GM18873 (cell line): ENCODE data around the gene EXOC3.

Experiments
- ATAC-seq: cut with Tn5 transposase; IDR thresholded peaks from one replicate; pipeline ENCODE4 v1.9.1; 2021; ENCODE audit warnings: mild to moderate bottlenecking, moderate library complexity, moderate number of reproducible peaks; ENCODE audit not compliant: unreplicated experiment, low FRiP score

Gene EXOC3

DNA sequence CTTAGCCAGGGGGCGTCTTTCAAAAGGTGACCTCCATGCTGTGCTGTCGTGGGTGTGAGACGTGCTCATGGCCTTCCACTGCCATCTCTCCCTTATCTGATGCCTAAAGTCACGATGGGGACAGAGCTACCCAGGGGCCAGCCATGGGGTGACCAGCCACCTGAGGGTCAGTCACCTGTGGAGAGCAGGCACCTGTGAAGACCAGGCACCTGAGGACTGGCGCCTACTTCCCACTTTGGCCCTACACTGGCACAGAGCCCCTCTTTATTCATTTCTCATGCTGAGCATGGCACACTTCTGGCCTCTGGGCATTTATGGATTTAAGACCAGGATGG lies 6.4 kb upstream of the EXOC3 start:
- ATAC-seq: no peak

DNA sequence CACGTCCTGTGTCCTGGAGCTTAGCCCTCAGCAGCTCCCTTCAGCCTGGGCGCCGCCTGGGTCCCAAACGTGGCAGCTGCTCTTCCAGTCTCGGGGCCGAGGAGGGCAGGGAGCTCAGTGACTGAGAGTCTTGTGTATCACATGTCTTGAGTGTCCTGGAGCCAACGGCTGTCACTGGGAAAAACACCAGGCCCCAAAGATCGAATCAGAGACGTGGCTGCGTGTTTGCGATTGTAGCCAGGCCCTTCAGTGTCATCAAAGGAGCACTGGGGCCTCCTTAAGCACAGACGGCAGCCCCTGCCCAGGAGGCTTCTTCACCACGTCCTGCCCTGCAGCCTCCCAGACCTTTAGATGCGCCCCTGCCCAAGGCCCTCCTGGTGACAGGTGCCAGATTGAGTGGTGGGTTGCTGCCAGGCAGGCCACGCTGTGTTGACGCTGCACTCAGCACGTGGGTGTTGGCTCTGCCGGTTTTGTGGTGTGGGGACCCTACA lies 5.7 kb upstream of the EXOC3 start:
- ATAC-seq: no peak

DNA sequence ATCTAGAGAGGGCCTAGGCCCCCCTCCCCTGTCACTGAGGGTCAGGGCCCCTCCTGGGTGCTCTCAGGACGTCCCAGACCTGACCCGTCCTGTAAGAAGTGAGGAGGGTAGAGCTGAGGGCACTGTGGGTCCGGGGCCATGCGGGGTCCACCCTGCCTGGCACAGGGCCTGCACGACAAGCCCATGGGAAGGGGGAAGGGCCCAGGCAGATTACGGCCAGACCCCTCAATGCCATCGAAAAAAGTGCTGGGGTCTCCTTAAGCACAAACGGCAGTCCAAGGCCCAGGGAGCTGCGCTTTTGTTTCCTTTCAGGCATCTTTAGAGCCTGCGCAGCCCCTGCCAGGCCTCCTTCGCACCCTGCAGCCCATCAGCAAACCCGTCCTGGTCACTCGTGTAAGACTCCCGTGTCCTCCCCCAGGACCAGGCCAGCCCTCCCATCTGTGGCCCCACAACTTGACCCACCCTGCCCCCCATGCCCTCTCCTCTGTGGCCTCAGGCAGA lies 4.4 kb upstream of the EXOC3 start:
- ATAC-seq: no peak

DNA sequence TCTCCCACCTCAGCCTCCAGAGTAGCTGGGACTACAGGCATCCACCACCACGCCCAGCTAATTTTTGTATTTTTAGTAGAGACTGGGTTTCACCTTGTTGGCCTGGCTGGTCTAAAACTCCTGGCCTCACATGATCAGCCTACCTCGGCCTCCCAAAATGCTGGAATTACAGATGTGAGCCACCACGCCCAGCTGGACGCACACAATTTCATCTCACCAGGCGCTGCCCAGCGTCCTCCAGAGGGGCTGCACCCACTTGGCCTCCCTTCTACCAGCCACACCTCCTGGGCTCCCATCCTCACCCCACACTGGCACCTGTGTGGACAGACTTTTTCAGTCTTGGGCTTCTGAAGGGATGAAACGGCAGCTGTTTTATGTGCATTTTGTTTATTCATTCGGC lies 3.8 kb upstream of the EXOC3 start:
- ATAC-seq: no peak

DNA sequence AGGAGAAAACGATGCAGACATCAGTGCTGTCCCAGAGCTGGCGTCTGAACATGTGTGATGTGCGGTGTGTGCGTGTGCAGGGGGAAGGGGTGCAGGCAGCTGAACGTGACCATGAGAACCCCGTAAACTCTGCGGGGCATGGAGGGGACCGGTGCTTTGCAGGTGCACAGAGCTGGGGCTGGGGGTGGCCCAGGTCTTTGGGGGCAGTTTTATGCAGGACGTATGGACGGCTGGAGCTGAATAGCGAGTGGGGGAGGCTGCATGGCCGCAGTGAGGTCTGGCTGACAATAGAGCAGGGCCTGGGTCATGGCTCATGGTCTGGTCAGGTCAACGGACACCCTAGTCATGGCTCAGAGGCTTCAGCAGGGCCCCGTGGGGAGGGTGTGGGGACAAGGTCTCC lies 3.3 kb upstream of the EXOC3 start:
- ATAC-seq: no peak

DNA sequence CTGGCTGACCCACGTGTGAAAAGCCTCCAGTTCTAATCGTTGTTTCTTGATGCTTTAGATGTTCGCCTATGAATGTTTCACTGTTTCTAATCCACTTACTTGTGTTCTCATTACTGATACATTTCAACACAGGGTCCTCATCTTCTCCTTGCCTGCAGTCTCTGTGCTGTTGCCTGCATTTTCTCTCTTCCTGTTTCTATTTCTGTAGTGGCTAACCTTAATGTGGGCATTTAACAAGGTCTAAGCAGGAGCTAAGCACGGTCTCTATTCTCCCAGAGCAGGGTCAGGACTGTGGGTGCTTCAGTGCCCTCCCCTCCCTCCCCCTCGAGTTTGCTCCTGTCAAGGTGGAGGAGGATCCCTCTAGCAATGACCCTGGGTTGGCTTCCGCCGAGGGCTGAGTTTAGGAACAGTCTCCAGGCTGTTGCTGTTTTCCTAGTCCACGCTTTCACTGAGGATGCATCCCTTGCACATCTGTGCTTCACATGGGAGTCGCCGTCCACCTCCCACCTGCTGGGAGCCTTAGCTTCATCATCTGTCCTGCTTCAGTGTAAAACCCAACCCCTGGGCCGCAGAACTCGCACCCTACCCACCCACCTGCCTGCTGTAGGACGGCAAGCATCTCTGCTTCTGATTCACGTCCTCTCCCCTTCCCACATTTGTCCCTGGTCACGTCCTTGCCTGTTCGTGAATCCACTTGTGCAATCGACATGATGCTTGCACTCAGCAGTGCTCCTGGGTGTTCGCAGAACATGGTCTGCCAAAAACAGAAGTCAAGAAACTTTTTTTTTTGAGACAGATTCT lies 2.4 kb upstream of the EXOC3 start:
- ATAC-seq: no peak

DNA sequence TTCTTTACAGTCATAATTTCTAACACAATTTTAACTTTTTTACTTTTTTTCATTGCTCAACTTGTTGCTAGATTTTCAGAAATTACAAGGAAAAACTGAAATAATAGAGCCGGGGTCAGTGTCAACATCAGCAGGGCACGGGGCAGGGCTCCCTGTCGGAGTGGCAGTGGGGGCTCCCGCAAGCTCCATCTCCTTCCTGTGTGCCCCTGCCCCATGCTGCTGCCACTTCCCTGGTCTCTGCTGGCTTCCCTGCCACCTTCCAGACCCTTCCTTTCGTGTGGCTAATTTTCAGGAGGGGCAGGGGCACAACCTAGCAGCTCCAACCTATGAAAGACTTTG lies 1.0 kb upstream of the EXOC3 start:
- ATAC-seq: no peak

DNA sequence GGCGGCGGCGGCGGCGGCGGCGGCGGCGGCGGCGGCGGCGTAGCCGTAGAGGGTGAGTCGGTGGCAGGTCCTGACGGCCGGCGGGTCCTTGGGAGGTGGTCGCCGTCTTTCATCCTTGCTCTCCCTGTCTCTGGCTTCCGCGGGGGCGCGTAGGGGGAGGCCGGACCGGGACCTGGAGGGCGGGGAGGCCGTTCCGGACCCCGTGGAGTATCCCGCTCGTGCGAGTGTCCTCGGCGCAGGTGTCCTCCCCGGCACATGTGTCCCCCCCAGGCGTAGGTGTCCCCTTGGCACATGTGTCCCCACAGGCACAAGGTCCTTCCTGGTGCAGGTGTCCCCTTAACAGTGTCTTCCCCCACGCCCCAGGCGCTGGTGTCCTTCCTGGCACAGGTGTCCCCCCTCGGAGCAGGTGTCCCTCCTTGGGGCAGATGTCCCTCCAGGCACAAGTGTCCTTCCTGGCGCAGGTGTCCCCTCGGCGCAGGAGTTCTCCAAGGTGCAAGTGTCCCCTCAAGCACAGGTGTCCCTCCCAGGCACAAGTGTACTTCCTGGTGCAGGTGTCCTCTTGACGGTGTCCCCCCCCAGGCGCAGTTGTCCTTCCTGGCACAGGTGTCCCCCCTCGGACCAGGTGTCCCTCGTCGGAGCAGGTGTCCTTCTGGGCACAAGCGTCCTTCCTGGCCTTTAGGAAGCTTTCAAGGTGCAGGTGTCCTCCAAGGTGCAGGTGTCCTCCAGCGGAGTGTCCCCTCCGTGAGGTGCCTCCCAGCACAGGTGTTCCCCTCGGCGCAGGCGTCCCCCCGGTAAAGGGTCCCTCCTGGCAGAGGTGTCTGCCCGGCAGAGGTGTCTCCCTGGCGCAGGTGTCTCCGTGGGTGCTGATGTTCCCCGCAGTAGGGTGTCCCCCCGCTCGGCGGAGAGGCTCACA lies 519 bp downstream of the EXOC3 start:
- peak; percentile 9 for ATAC-seq

DNA sequence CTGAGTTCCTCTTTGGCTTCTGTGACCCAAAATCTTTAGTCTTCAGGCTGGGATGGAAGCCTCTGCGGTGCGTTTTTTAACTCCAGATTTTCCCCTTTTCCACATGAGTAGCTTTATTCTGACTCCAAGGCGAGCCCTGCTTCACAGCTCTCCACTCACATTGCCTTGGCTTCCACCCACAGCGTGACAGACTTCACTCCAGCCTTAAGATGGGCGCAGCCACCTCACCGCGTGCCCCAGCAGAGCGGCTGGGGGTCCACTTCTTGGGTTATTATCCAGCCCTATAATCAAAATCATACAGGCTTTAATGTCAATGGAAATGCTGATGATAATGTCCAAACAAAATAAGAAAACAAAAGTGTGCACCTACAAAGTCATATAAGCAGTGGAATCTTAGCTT lies 1.2 kb downstream of the EXOC3 start:
- no peak for ATAC-seq

DNA sequence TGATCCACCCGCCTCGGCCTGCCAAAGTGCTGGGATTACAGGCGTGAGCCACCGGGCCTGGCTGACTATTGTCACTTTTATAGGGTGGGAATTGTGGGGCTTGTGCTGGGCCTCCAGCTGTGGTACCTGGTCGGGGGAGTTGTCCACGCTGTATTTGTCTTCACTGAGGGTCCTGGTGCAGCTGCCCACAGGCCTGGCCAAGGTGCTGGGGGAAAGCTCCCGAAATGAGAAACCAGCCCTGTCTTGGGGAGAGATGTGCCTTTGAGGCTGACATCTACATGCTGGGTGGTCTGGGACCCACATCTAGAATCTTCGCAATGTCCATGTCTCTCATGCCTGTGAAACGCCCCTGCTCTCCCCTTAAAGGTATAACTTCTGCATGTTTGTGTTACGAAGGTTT lies 2.6 kb downstream of the EXOC3 start:
- no peak for ATAC-seq

DNA sequence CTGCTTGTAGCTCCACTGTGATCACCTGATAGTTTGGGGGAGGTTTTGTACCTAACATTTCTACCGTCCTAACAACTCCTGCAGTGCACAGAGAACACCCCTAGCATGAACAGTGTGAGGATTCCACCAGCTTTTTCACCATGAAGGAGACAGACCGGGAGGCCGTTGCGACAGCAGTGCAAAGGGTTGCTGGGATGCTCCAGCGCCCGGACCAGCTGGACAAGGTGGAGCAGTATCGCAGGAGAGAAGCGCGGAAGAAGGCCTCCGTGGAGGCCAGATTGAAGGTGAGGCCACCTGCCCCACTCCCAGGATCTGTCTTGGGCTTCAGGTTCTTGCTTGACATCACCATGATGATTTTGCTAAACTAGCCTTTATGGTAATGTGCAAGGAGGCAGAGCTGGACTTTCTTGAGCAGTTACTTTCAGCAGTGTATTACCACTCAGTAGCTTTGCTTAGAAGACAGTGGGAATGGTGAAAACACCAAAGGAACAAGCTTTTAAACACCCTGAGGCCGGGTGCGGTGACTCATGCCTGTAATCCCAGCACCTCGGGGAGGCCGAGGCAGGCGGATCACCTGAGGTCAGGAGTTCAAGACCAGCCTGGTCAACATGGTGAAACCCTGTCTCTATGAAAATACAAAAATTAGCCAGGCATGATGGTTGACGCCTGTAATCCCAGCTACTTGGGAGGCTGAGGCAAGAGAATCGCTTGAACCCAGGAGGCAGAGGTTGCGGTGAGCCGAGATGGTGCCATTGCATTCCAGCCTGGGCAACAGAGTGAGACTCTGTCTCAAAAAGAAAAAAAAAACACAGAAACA lies 3.3 kb downstream of the EXOC3 start:
- no peak for ATAC-seq

DNA sequence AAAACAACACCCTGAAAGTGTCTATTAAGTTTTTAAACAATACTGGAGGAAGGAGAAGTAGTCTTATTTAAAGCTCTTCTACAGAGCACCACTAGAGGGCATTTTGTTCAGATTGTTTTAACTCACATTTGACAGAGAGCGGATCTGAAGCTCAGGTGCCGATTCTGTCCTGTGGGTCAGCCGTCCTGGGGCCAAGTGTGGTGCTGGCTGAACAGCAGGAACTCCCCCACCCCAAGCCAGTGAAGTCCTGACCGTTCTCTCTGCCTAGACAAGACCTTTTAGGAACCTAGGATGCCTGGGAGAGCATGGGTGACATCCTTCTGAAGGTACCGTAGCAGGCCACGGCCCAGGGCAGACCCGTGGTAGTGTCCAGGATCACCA lies 3.9 kb downstream of the EXOC3 start:
- ATAC-seq: no peak

DNA sequence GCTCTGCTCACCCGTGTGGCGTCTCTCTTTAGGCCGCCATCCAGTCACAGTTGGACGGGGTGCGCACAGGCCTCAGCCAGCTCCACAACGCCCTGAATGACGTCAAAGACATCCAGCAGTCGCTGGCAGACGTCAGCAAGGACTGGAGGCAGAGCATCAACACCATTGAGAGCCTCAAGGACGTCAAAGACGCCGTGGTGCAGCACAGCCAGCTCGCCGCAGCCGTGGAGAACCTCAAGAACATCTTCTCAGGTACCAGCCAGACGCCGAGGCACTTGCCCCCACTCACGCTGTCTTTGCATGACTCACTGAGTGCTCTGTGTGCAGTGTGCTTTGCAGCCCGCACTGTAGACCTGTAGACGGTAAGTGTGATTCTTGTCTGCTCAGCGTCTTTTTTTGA lies 4.5 kb downstream of the EXOC3 start:
- no peak for ATAC-seq

DNA sequence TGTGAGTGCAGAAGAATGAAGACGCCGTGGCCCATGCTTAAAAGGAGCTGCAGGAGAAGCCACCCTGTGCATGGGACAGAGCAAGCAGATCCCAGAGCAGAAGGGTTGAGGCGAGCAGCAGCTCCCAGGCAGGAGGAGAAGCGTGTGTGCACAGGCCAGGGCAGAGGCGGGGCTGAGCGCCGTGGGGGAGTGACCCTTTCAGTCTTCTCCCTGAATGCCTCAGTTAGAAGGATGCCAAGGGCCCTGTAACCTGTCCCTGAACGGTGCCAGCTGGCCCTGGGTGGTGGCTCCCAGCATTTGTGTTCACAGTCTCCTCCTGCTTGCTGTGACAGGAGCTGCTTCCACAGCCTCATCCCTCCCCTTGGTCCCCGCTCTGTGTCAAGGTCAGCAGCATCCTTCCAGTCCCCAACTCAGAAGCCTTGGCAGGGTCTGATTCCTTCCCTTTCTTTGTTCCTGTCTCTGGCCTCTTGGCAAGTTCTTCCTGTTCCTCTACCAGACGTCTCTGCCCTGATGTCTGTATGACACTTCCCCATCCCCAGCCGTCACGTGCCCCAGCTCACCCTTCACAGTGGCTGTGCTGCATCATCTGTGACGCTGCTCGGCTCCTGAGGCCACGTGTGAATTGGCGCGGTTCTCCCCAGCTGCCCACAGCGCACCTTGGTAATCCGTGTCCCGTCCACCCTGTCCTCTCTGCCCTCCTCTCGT lies 5.2 kb downstream of the EXOC3 start:
- no peak for ATAC-seq

DNA sequence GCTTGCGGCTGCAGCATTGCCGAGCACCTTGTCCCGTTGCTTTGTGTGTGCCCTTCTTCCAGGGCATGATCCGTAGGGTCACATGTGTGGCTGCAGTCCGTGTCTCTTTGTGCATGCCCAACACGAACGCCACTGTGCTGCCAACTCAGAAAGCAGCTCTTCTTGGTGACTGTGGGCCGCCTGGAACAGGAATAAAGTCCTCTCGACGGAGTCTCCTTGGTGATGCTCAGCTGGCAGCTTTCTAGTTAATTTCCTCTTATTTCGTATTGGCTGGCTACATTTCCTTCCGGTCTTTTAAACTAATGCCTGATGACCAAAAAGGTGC lies 5.8 kb downstream of the EXOC3 start:
- no peak for ATAC-seq

DNA sequence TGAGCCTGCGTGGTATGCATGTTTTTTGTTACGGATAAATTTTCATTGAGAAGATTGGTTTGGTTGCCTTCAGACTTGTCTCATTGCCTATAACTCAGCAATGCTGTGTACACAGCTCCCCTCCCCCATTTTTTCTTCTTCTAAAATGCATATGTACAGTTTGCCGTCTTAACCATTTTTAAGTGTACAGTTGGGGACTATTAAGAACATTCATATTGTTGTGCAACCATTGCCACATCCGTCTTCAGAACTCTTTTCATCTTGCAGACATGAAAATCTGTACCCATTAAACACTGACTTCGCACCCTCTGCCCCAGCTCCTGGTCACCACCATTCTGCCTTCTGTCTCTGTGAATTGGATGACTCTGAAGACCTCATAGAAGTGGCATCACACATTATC lies 6.2 kb downstream of the EXOC3 start:
- no peak for ATAC-seq

DNA sequence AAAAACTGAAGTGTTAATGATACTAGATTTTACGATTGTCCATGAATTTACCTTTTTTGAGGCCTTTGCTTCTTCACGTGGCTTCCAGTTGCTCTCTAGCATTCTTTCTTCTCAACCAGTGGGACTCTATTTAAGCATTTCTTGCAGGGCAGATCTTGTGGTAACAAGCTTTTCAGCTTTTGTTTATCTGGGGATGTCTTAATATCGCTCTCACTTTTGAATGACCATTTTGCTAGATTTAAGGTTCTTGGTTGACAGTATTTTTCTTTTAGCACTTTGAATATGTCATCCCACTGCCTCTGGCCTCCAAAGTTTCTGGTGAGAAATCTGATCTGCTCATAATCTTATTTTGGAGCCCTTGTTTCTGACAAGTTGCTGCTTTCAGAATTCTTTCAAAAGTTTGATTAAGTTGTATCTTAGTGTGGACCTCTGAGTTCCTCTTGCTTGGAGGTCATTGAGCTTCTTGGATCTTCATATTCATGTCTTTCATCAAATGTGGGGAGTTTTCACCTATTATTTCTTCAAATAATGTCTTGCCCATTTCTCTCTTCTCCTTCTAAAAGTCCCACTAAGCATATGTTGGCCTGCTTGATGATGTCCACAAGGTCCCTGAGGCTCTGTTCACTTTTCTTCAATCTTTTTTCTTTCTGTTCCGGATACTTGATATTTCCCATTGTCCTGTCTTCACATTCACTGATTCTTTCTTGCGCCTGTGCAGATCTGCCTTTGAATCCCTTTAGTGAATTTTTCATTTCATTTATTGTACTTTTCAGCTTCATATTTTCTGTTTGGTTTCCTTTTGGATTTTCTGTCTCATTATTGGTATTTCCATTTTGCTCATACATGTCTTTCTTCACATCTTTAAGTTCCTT lies 8.8 kb downstream of the EXOC3 start:
- no peak for ATAC-seq

DNA sequence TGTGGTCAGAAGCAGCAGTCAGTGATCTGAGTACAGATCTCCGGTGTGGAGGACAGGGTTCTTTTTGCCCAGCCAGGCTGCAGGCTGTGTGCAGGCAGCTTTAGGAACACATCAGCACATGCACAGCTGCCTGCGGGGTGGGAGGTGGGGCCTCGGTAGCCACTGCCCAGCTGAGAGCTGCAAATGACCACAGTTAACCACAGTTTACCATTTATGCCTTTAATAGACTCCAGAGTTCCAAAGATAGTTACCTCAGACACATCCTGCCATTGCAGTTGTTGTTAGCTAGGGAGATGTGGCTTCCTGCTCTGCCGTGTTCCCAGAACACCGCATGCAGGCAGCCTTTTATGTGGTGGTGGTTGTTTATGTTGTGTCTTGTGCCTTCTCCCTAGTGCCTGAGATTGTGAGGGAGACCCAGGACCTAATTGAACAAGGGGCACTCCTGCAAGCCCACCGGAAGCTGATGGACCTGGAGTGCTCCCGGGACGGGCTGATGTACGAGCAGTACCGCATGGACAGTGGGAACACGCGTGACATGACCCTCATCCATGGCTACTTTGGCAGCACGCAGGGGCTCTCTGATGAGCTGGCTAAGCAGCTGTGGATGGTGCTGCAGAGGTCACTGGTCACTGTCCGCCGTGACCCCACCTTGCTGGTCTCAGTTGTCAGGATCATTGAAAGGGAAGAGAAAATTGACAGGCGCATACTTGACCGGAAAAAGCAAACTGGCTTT lies 10.2 kb downstream of the EXOC3 start:
- no peak for ATAC-seq
